Activated CD8-positive, alpha-beta memory T cell treated with anti-CD3 and anti-CD28 coated beads for 36 hours (primary cell): ENCODE measurements around the gene MATCAP1. TPM values are rescaled to one million over a fixed set of nuclear protein-coding genes. Genes with fewer than 3 reads are reported as not detected.

Experiments used
- CTCF ChIA-PET: fragments of 350-600 bp; sonication (Branson Sonifier 250); formaldehyde crosslinking; loops from one replicate; lab custom pipeline; 2021; ENCODE audit warnings: antibody characterized with exemption; lab: Charles Lee
- POLR2A ChIA-PET: fragments of 350-600 bp; sonication (Branson Sonifier 250); formaldehyde crosslinking; loops from one replicate; lab custom pipeline; 2021; ENCODE audit warnings: antibody characterized with exemption; lab: Charles Lee
- total RNA-seq, 2 experiments: library from RNA; stranded (reverse); gene quantifications; one replicate each; pipeline ENCODE4 v1.2.3, GENCODE V29; 2021

The MATCAP1 gene
- total RNA-seq = 10 to 100 TPM; 18.6 to 22.4 TPM

DNA sequence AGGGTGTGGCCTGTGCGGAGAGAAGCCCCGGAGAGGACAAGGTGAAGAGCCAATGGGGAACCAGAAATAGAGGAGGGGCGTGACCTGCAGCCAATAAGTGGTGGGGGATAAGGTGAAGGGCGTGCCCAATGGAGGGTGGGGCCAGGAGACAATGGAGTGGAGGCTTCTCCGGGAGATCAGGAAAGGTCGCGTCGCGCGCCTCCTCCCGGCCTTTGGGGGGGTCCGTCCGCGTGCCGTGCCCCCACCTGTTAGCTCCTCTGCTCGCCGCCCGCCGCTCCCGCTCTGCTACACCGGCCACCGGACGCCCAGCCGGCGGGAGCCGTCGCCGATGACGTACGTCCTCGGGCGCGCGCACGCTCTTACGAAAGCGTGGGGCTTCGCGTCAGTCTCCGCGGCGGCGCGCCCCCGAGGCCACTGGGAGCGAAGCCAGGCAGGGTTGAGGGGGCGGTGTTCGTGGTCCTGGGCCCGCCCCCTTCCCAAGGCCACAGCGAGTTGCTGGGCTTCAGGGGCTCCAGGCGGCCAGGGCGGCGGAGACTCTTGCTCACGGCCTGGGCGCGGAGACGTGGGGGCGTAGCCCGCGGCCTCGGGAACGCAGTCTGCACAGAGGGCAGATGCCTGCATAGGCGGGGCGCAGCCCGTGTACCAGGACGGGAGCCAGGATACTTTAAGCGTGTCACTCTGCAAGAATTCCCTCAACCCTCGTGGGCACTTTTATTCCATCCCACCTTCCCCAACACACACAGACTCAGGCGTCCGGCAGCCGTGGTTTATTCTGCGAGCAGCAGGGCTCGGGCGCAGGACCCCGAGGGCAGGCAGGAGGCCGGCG is at the start of gene MATCAP1:
MATCAP1 (minus strand) TSS at position 337 of the 826 bp plus-strand sequence. CDS start 3,353 bp downstream, outside the sequence.
- POLR2A ChIA-PET = interaction anchor here (0.6 to 0.9 kb wide), 2 partner anchors 43 to 155 kb away, joined by 3 read pairs; partner anchors contain the start of gene TMEM208
- CTCF ChIA-PET = interaction anchor here (0.6 to 4.8 kb wide), 18 partner anchors 8 to 289 kb away, joined by 3 to 26 read pairs (median 5); partner anchors contain the start of genes HSF4 and NOL3

DNA sequence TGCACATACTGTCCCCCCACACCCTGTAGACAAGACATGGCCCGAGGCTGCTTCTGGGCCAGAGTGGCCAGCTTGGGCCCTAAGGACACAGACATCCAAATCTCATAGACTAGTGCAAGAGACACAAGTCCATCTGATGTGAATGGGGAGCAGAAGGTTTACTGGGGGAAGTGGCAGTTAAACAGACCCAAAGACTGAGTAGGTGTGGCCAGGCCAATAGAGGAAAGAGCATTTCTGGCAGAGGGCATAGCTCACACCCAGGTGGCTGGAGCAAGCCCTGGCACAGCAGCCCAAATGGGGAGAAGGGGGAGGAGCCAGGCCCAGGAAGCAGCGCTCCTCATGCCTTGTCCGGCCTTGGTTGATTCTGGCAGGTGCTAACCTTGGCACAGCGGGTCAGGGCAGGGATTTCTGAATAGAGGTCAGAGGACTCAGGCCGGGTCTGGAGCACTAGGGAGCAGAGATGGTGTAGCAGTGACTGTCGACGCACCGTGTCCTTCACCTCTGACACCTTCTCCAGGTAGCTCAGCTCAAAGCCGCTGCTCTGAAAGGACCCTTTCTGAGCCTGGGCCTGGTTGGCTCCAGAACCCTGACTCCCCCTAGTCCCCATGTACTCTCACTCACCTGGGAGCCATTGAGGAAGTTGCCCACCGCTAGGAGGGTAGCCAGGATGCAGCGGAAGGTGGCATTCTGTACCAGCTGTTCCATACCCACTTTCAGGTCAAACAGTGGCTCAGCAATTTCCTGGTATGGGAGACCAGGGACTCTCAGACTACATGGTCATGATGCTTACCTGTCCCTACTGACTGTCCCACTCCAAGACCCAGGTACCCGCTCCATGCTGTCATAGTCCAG is 47.3 kb upstream of the MATCAP1 start:
- POLR2A ChIA-PET = interaction anchor here (2.2 to 2.7 kb wide), 2 partner anchors 14 to 22 kb away, joined by 7 to 12 read pairs; no protein-coding TSS in a partner anchor
- CTCF ChIA-PET = interaction anchor here (1.7 kb wide), 1 partner anchor 16 kb away, joined by 6 read pairs; no protein-coding TSS in a partner anchor

DNA sequence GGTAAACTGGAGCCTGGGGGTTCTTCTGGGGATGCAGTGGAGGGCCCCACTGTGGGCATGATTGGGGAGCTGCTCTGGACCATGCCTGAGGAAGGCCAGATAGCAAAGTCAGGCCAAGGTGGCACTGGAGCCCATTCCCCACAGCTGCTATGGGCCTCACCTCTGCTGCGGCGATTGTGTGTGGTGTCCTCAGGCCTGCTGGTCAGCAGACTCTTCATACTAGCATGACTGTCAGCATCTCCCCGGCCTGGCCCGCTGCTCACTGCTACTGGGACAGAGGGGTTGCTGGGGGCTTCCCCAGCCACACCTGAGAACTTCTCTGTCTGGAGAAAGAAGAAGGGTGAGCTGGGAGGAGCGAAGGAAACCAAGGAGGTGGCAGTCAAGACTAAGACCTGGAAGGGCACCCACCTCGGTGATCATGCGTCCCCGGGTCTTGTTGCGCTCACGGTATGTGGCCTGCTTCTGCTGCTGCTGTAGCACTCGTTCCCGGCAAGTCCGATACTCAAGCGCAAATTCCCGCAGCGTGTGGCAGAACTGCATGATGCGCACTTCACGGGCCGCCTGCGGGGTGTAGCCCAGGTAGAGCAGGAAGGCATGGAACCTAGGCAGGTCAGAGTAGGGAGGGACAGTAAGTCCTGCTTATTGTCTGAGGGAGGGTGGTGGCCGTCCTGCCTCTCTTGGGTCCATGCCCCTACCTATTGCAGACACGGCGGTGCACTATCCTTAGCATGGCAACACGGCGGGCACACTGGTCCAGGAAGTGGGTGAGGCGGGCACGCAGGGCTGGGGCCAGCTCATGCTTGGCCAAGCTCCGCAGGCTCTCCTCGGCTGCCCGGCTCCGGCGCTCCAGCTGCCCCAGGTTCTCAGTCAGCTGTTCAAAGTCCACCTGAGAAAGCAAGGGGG is 46.4 kb upstream of the MATCAP1 start:
- POLR2A ChIA-PET = interaction anchor here (1.0 to 2.7 kb wide), 3 partner anchors 14 to 22 kb away, joined by 3 to 12 read pairs (median 7); no protein-coding TSS in a partner anchor

GRCh38 chr16:67228905-67229304 is 45.1 kb upstream of the MATCAP1 start:
- ChIA-PET CTCF (interaction anchor here (0.7 to 3.4 kb wide), 2 partner anchors 16 to 120 kb away, joined by 3 to 30 read pairs; partner anchors contain the start of genes FHOD1 and SLC9A5), POLR2A (interaction anchor here (0.6 to 1.0 kb wide), 3 partner anchors 8 to 104 kb away, joined by 3 read pairs; no protein-coding TSS in a partner anchor)

More for the DNA sequence above, 46.4 kb upstream of the MATCAP1 start:
- CTCF ChIA-PET = no interaction called here

DNA sequence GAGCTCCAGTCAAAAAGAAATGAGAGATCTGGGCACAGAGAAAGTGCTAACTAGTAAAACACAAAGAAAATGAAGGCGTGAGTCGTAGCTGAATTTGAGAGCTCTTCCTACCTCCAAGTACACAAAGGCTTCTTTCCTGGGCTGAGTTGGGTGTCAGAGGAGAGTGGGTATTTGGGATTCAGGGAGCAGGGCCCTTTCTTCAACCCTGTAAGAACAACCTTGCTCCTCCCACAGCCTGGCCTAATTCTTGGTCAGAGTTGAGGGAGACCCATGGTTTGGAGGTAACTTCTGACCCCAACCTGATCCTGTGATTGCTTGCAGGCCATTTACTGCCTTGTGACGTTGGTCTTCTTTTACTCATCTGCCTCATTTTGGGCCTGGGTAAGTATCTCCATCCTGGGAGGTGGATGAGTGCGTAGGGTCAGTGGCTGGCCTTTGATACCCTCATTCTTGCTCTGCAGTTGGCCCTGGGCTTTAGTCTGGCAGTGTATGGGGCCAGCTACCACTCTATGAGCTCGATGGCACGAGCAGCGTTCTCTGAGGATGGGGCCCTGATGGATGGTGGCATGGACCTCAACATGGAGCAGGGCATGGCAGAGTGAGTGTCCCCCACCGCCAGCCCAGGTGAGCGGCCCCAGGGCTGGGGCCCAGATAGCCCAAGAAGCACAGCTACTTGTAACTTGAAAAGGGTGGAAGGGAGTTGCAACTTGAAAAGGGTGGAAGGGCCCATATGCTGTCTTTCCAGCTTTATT is 44.4 kb upstream of the MATCAP1 start:
- CTCF ChIA-PET = interaction anchor here (0.6 to 3.4 kb wide), 3 partner anchors 17 to 216 kb away, joined by 3 to 30 read pairs (median 3); partner anchors contain the start of genes FHOD1 and SLC9A5
- POLR2A ChIA-PET = interaction anchor here (0.6 to 2.3 kb wide), 6 partner anchors 9 to 663 kb away, joined by 3 to 18 read pairs (median 3); partner anchors contain the start of gene FHOD1

DNA sequence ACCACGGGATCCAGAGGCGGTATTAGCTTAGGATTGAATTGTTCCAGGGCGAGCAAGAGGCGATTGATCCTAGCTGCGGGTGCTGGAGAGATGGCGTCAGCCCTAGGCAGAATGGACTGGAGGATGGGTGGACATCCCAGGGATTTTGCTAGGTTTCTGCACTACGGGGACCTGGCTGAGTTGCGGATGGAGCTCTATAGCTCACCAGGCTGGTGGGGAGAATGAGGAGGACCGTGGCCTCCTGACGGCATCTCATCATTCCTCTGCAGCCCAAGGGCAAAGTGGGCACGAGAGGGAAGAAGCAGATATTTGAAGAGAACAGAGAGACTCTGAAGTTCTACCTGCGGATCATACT is 43.8 kb upstream of the MATCAP1 start:
- CTCF ChIA-PET = interaction anchor here (1.6 to 3.4 kb wide), 2 partner anchors 17 to 18 kb away, joined by 4 to 30 read pairs; partner anchors contain the start of genes FHOD1 and SLC9A5
- POLR2A ChIA-PET = interaction anchor here (0.6 to 2.3 kb wide), 5 partner anchors 17 to 663 kb away, joined by 3 to 18 read pairs (median 3); partner anchors contain the start of gene FHOD1

DNA sequence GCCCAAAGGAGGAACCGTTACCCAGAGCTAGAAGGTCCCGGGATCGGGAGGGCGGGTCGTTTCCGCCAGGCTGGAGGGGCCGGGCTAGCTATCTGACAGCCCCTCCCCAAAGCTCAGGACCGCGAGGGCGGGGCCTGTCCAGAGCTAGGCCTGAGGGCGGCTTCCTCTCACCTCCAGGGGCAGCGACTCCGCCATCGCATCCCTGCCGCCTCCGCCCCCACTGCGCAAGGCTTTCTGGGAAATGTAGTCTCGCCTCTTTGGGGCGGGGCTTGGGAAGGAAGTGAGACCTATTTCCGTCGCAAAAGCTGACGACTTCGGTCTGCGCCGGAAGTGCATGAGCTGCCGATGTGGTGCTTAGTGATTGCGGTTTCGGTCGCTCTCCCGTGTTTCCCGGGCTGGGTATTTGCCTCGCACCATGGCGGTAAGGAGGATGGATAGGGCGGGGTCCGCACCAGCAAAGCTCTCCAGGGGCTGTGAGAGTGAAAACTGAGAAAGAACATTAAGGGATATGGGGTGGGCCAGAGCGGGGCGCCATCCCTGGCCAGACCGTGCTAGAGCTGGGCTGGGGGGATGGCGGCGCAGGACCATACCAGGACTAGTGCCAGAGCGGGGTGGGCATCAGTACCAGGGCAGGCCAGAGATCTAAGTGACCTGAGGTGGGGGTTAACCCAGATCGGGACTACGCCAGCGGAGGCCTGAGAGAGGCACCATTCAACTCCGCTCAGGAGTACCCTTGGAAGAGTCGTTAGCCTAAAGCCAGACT is 43.2 kb upstream of the MATCAP1 start, which contains the start of gene TMEM208:
TMEM208 (plus strand) TSS at position 327 of the 763 bp plus-strand sequence; CDS start at position 416, 89 bp downstream.
- POLR2A ChIA-PET = interaction anchor here (0.6 to 2.3 kb wide), 7 partner anchors 17 to 664 kb away, joined by 3 to 18 read pairs (median 3); partner anchors contain the start of genes FHOD1 and MATCAP1
- CTCF ChIA-PET = interaction anchor here (0.8 to 3.4 kb wide), 5 partner anchors 11 to 51 kb away, joined by 3 to 30 read pairs (median 4); partner anchors contain the start of genes FHOD1 and SLC9A5

DNA sequence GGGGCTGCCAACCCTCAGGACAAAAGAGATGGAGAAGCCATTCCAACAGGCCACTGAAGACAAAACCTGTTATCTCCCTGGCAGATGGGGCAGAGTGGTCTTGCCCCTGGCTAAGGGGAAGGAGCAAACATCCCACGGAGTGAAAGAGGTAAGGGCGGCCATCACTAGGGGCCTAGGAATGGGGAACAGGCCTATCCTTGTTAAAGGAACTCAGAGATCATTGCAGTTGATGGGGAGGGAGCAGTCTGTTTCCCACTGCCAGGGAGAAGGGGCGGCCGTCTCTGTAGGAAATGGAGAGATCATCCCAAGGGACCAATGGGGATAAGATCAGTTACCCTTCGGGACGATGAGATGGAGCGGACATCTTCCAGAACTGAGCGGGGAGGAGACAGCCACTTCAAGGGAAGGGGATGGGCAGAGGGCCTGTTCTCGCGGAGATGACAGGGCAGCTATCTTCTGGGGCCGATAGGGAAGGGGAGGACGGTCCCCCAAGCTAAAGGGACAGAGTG is 42.6 kb upstream of the MATCAP1 start:
- ChIA-PET CTCF (interaction anchor here (0.8 to 3.4 kb wide), 5 partner anchors 12 to 52 kb away, joined by 3 to 30 read pairs (median 4); partner anchors contain the start of genes FHOD1 and SLC9A5), POLR2A (interaction anchor here (0.8 to 2.3 kb wide), 5 partner anchors 17 to 213 kb away, joined by 3 to 18 read pairs (median 3); partner anchors contain the start of genes FHOD1 and MATCAP1)

- CTCF ChIA-PET = no interaction called here
- POLR2A ChIA-PET = no interaction called here
These were observed 40.2 kb upstream of the MATCAP1 start for GRCh38 chr16:67223992-67224391.

DNA sequence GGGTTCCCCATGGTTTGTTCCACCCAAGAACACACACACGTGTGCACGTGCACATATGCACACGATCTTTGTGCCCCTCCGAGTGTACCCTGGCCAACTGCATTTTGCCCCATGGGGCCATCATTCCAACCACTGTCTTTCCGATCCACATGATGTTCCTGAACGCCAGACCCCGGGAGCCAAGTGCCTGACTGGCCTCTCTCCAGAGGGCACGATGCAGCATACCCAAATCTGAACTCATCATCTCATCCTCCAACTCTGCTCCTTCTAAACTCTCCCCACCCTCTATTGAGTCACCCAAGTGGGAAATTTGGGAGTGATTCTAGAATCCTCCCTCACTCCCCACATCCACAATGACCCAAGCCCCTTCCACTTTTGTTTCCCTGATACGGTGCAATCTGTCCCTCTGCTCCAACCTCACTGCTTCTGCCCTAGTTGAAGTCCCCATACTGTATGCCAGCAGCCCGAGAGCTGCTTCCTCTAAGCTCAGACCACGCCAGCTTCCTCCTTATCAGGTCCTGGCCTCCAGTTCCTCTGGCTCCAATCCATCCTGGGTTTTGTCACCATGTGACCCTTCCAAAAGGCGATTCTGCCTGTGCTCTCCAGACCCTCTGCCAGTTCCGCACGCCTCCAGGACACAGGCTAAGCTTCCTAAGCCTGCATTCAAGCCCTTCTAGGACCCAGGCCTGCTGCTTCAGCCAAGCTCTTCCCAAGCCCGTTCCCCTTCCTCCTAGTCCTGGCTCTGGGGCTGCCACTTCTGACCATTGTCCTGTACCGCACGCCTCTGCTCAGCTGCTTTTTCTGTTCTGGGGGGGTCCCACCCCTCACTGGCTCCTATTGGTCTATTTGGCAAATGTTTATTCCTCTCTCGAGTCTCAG is 33.1 kb upstream of the MATCAP1 start:
- CTCF ChIA-PET = interaction anchor here (1.0 kb wide), 1 partner anchor 80 kb away, joined by 7 read pairs; no protein-coding TSS in a partner anchor
- POLR2A ChIA-PET = no interaction called here

DNA sequence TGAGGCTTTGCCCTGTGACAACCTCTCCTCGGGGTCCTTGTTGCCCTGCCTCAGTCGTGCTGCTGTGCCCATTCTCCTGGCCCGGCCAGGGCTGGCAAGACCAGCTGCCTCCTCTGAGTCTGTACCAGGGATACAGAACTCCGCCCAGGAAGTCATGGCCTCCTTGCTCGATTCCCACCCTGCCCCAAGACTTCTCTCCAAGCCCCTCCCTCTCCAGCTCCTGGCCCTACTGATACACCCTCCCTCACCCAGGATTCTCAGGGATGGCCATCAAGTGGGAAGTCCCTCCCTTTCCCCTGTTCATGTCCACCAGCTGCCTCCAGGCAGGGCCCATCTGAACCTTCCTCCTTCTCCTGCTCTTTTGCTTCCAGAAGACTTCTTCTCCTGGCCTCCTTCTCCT is 31.9 kb upstream of the MATCAP1 start:
- CTCF ChIA-PET = no interaction called here
- POLR2A ChIA-PET = interaction anchor here (0.6 kb wide), 1 partner anchor 1461 kb away, joined by 3 read pairs; no protein-coding TSS in a partner anchor

GRCh38 chr16:67213197-67214019 is 29.6 kb upstream of the MATCAP1 start:
- CTCF ChIA-PET = no interaction called here
- POLR2A ChIA-PET = no interaction called here

DNA sequence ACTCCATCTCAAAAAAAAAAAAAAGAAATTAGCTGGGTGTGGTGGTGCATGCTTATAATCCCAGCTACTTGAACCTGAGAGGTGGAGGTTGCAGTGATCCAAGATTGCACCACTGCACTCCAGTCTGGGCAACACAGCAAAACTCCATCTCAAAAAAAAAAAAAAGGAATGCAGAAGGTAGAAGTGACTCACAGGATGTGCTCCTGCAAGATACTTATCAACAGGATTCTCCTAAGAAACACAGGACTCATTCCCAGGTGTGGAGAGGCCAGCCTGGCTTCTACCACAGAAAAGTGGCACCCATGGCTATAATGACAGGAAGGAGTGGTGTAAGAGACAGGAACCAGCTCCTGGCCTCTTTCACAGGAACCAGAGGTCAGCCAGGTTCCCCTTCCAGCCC is 29.0 kb upstream of the MATCAP1 start:
- POLR2A ChIA-PET = interaction anchor here (1.1 kb wide), 1 partner anchor 20 kb away, joined by 3 read pairs; no protein-coding TSS in a partner anchor

DNA sequence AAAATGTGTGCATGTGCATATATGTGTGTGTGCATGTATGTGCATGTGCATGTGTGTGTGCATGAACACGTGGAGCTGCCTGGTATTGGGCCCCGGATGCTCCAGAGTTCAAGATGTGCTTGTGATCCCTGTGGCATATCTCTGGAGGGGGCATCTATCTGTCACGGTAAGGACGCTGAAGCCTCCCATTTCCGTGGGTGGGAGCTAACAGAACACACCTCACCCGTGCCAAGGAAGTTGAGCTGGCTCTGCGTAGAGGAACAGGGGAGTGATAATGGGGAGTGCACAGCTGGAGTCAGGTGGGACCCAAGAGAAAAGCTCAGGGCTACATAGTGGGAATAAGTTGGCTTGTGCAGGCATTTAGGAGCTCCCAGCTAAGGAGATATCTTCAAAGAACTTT is 27.9 kb upstream of the MATCAP1 start:
- ChIA-PET POLR2A (interaction anchor here (1.1 kb wide), 1 partner anchor 18 kb away, joined by 3 read pairs; no protein-coding TSS in a partner anchor), CTCF (no interaction called here)

More for the DNA sequence above, 29.0 kb upstream of the MATCAP1 start:
- CTCF ChIA-PET = no interaction called here
